OCI-LY7 (cell line): ENCODE measurements around the gene TBR1. TPM values are rescaled to one million over a fixed set of nuclear protein-coding genes. Genes with fewer than 3 reads are reported as not detected.

Experiments
- Bru-seq: library from RNA; stranded (reverse); fragments of 400-500 nt; gene quantifications from one replicate; lab custom pipeline; 2021; lab: Mats Ljungman, UMichigan
- BruChase-seq, 2 experiments: library from RNA; stranded (reverse); fragments of 400-500 nt; gene quantifications; one replicate each; lab custom pipeline; 2021; lab: Mats Ljungman, UMichigan
- BruUV-seq: library from RNA; stranded (reverse); fragments of 400-500 nt; replicated peaks from 2 replicates; lab custom pipeline; 2021; lab: Mats Ljungman, UMichigan
- CTCF ChIA-PET: fragments of 300-600 bp; sonication (Branson Sonifier 250); formaldehyde crosslinking; loops from one replicate; lab custom pipeline; 2022; ENCODE audit warnings: antibody characterized with exemption; ENCODE audit not compliant: unreplicated experiment; lab: Charles Lee
- POLR2A ChIA-PET: fragments of 300-600 bp; sonication (Branson Sonifier 250); formaldehyde crosslinking; loops from one replicate; lab custom pipeline; 2022; ENCODE audit warnings: antibody characterized with exemption; lab: Charles Lee
- DNase-seq: peaks from one replicate; pipeline ENCODE4 v3.0.0-alpha.2; 2015; ENCODE audit warnings: low spot score
- H2AFZ ChIP-seq: fragments of 200-600 bp; sonication (generic), shearing (Covaris generic); 2 replicates; pipeline ENCODE4 v1.6.1; 2014; ENCODE audit warnings: mild to moderate bottlenecking, antibody characterized with exemption, low read length, moderate library complexity
- H3K27ac ChIP-seq: fragments of 200-600 bp; sonication (generic); 2 replicates; pipeline ENCODE4 v1.5.1; 2014; ENCODE audit warnings: mixed run types, low read depth, mild to moderate bottlenecking, moderate library complexity, low read length, inconsistent platforms; ENCODE audit not compliant: poor library complexity, severe bottlenecking
- H3K36me3 ChIP-seq: fragments of 200-600 bp; sonication (generic); 2 replicates; pipeline ENCODE4 v1.6.1; 2014; ENCODE audit warnings: mild to moderate bottlenecking, antibody characterized with exemption, low read length, moderate library complexity, mixed read lengths; ENCODE audit not compliant: insufficient read depth
- H3K4me1 ChIP-seq: fragments of 200-600 bp; sonication (generic); 2 replicates; pipeline ENCODE4 v1.5.1; 2014; ENCODE audit warnings: mild to moderate bottlenecking, low read length; ENCODE audit not compliant: insufficient read depth, poor library complexity, severe bottlenecking
- H3K4me2 ChIP-seq: fragments of 200-600 bp; sonication (generic); 2 replicates; pipeline ENCODE4 v1.6.1; 2014; ENCODE audit warnings: mild to moderate bottlenecking, low read length
- H3K4me3 ChIP-seq: fragments of 200-600 bp; sonication (generic); 2 replicates; pipeline ENCODE4 v1.5.1; 2014; ENCODE audit warnings: mild to moderate bottlenecking, low read depth, low read length; ENCODE audit not compliant: poor library complexity, severe bottlenecking
- H3K79me2 ChIP-seq: fragments of 200-600 bp; sonication (generic); 2 replicates; pipeline ENCODE4 v1.6.1; 2016; ENCODE audit warnings: low read depth, mild to moderate bottlenecking, low read length, moderate library complexity, mixed read lengths; ENCODE audit not compliant: insufficient read depth
- H3K9me2 ChIP-seq: fragments of 200-600 bp; sonication (generic); 2 replicates; pipeline ENCODE4 v1.6.1; 2016; ENCODE audit warnings: mild to moderate bottlenecking, low read length, mixed read lengths; ENCODE audit not compliant: insufficient read depth
- H3K9me3 ChIP-seq: fragments of 200-600 bp; sonication (generic); 2 replicates; pipeline ENCODE4 v1.6.1; 2014; ENCODE audit warnings: mild to moderate bottlenecking, mixed run types, low read length, mixed read lengths
- H4K20me1 ChIP-seq: fragments of 200-600 bp; sonication (generic); 2 replicates; pipeline ENCODE4 v1.6.1; 2014; ENCODE audit warnings: mild to moderate bottlenecking, antibody characterized with exemption, low read length, moderate library complexity, mixed read lengths; ENCODE audit not compliant: insufficient read depth
- EZH2phosphoT487 ChIP-seq: fragments of 200-600 bp; sonication (generic); IDR thresholded peaks from 2 replicates; pipeline ENCODE4 v1.6.1; 2018; ENCODE audit warnings: low read depth, borderline replicate concordance, mild to moderate bottlenecking, mixed run types, antibody characterized with exemption, low read length, moderate library complexity, mixed read lengths
- intact Hi-C: fragments of 100-400 bp; cut with micrococcal nuclease; formaldehyde crosslinking; loops from one replicate; pipeline ENCODE4 v1.10.0; 2022; ENCODE audit not compliant: unreplicated experiment
- long read RNA-seq: library from polyadenylated mRNA; stranded (forward); transcript quantifications from one replicate; pipeline ENCODE4 v2.0.0, GENCODE V29; 2022
- total RNA-seq, 2 experiments: library from RNA; depleted of rRNA in 1 of 2; stranded (reverse); fragments of >200 nt in 1 of 2; shearing (Covaris generic) in 1 of 2; gene quantifications; 2 replicates each; pipeline ENCODE4 v1.2.3, GENCODE V29; 2014 to 2022
- TF ChIP-seq, protein P1 (sequence below): fragments of 200-600 bp; sonication (generic); conservative IDR thresholded peaks from 2 replicates; pipeline ENCODE4 v1.5.1; 2014; ENCODE audit warnings: mild to moderate bottlenecking, antibody characterized with exemption, low read length, moderate library complexity, mixed read lengths

Gene TBR1
- total RNA-seq (2014; rRNA removed; shearing (Covaris generic)) (0.03 and 0.05 TPM in 2 replicates), total RNA-seq (2022) (0.06 TPM in 1 of 2 replicates, not detected in the other), Bru-seq, nascent RNA (percentile 24 among the genes with signal in this experiment), BruChase-seq, experiment 1, labeled RNA remaining after a 6-hour chase (percentile 13 among the genes with signal in this experiment), BruChase-seq, experiment 2, labeled RNA remaining after a 2-hour chase (percentile 21 among the genes with signal in this experiment)
- long read RNA-seq, result 0 reads

DNA sequence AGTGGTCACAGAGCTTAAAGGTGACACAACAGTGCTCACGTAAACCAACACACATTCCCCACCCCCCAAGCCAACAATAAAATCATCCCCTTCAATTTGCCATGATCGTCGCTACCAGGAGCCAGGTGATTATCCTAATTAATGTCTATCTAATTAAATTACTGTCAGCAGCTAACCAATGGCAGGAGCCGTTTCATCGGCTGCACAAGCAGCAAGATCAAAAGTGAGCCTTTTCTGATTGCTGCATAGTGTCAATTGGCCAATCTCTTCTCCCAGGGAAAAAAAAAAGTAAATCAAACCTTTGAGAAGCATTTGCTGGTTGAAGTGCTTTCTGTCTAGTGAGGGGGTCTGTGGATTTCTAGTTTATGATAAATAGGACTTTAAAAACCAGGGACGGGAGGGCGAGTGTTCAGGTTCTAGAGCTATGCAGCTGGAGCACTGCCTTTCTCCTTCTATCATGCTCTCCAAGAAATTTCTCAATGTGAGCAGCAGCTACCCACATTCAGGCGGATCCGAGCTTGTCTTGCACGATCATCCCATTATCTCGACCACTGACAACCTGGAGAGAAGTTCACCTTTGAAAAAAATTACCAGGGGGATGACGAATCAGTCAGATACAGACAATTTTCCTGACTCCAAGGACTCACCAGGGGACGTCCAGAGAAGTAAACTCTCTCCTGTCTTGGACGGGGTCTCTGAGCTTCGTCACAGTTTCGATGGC is at the start of gene TBR1:
TSS of gene TBR1 (plus strand) at position 311 of the 721 bp plus-strand sequence. CDS start at position 425, 114 bp downstream.
- no TSS peak for BruUV-seq
- ChIA-PET POLR2A (interaction anchor here (0.9 kb wide), 1 partner anchor 100 kb away, joined by 4 read pairs; no protein-coding TSS in a partner anchor), CTCF (no interaction called here)
- no peaks in the 10 kb centered on the region for H3K9me2 ChIP-seq
- peaks cover 8% of the 10 kb centered on the region for H3K36me3 ChIP-seq
- no peaks in the 10 kb centered on the region for H3K9me3 ChIP-seq
- TF ChIP-seq EZH2phosphoT487, result 0 out of 2 replicates have a peak, but pooled peaks have one; percentile 20
- TF ChIP-seq, protein P1, sequence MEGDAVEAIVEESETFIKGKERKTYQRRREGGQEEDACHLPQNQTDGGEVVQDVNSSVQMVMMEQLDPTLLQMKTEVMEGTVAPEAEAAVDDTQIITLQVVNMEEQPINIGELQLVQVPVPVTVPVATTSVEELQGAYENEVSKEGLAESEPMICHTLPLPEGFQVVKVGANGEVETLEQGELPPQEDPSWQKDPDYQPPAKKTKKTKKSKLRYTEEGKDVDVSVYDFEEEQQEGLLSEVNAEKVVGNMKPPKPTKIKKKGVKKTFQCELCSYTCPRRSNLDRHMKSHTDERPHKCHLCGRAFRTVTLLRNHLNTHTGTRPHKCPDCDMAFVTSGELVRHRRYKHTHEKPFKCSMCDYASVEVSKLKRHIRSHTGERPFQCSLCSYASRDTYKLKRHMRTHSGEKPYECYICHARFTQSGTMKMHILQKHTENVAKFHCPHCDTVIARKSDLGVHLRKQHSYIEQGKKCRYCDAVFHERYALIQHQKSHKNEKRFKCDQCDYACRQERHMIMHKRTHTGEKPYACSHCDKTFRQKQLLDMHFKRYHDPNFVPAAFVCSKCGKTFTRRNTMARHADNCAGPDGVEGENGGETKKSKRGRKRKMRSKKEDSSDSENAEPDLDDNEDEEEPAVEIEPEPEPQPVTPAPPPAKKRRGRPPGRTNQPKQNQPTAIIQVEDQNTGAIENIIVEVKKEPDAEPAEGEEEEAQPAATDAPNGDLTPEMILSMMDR, result no peak
- H2AFZ ChIP-seq, result no peak within 1 kb of the TSS
- H3K4me2 ChIP-seq, result 0 out of 2 replicates have a peak within 1 kb of the TSS, but pooled peaks have one; percentile 31
- H3K4me1 ChIP-seq, result no peaks in the 10 kb centered on the region
- no peaks in the 10 kb centered on the region for H4K20me1 ChIP-seq
- no peak within 1 kb of the TSS for H3K4me3 ChIP-seq
- intact Hi-C loops, result no loop called here
- H3K79me2 ChIP-seq, result no peaks in the 10 kb centered on the region
- DNase-seq, result no peak
- no peak within 1 kb of the TSS for H3K27ac ChIP-seq

DNA sequence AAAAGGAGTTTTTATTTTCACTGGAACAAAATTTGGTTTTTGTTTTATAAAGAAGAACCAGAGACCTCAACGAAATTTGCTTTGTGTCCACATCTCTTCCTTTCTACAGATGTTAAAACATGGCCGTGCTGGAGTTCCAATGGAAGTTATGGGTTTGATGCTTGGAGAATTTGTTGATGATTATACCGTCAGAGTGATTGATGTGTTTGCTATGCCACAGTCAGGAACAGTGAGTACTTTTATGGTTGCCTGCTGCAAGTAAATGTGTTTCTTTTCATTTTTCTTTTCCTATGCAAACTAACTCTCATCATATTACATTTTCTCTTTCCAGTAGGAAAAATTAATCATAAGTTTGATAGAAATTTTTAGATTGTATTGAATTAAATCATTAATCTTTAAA is 48.4 kb upstream of the TBR1 start:
- TF ChIP-seq, protein P1, result no peak
- no peak for TF ChIP-seq EZH2phosphoT487
- peaks cover 7% of the 10 kb centered on the region for H3K79me2 ChIP-seq
- CTCF ChIA-PET, result no interaction called here

More for the DNA sequence above, 48.4 kb upstream of the TBR1 start:
- peaks cover 10% of the 10 kb centered on the region for H3K9me3 ChIP-seq
- intact Hi-C loops, result no loop called here
- H4K20me1 ChIP-seq, result no peaks in the 10 kb centered on the region
- POLR2A ChIA-PET, result interaction anchor here (0.6 to 0.7 kb wide), 2 partner anchors 9 to 44 kb away, joined by 3 to 5 read pairs; no protein-coding TSS in a partner anchor
- no peak overlapping the region for H3K4me2 ChIP-seq
- no TSS peak for BruUV-seq
- no peak overlapping the region for H3K4me3 ChIP-seq
- no peak for DNase-seq
- H3K4me1 ChIP-seq, result no peaks in the 10 kb centered on the region
- H3K36me3 ChIP-seq, result peaks cover 71% of the 10 kb centered on the region
- H3K9me2 ChIP-seq, result no peaks in the 10 kb centered on the region
- H3K27ac ChIP-seq, result no peak overlapping the region
- no peak overlapping the region for H2AFZ ChIP-seq
